Measurements from ENCODE around the gene GCH1.

GRCh38 chr14:54942913-54943312, 40.3 kb upstream of the GCH1 start:
- TF ChIP-seq, protein P1, sequence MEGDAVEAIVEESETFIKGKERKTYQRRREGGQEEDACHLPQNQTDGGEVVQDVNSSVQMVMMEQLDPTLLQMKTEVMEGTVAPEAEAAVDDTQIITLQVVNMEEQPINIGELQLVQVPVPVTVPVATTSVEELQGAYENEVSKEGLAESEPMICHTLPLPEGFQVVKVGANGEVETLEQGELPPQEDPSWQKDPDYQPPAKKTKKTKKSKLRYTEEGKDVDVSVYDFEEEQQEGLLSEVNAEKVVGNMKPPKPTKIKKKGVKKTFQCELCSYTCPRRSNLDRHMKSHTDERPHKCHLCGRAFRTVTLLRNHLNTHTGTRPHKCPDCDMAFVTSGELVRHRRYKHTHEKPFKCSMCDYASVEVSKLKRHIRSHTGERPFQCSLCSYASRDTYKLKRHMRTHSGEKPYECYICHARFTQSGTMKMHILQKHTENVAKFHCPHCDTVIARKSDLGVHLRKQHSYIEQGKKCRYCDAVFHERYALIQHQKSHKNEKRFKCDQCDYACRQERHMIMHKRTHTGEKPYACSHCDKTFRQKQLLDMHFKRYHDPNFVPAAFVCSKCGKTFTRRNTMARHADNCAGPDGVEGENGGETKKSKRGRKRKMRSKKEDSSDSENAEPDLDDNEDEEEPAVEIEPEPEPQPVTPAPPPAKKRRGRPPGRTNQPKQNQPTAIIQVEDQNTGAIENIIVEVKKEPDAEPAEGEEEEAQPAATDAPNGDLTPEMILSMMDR (IDR thresholded peaks at IDR 0.05) = no peak
- TF ChIP-seq POLR2A (IDR thresholded peaks at IDR 0.05) = no peak

Data from right lobe of liver (tissue), 4 donors.